ENCODE measurements around the gene RET.

Gene RET

GRCh38 chr10:43123361-43124093 is 46.7 kb downstream of the RET start:
- DNase-seq = no peak

DNA sequence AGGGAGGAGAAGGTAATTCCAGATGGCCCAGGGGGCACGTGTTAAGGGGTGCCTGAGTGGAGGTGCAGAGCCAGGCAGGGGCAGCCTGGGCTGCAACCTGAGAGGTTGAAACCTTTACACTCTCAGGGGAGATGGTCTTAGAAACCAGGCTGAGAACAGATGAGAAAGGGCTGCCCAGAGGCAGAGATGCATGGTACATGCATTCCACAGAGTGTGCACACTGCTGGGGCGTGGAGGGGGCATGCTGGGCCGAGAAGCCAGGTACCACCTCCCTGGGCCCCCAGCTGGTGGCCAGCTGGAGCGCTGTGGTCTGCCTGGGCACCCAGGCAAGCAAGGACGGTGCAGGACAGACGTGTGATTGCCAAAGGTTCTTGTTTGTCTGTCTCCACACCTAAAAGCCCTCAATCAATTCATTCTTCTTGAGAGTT is 47.2 kb downstream of the RET start:
- no peak for DNase-seq

- no peak for DNase-seq
Observed at GRCh38 chr10:43124574-43125273, 47.9 kb downstream of the RET start.

GRCh38 chr10:43125274-43125845 is 48.5 kb downstream of the RET start:
- DNase-seq = no peak

- DNase-seq = no peak
Observed at GRCh38 chr10:43125881-43126731, 49.2 kb downstream of the RET start.

DNA sequence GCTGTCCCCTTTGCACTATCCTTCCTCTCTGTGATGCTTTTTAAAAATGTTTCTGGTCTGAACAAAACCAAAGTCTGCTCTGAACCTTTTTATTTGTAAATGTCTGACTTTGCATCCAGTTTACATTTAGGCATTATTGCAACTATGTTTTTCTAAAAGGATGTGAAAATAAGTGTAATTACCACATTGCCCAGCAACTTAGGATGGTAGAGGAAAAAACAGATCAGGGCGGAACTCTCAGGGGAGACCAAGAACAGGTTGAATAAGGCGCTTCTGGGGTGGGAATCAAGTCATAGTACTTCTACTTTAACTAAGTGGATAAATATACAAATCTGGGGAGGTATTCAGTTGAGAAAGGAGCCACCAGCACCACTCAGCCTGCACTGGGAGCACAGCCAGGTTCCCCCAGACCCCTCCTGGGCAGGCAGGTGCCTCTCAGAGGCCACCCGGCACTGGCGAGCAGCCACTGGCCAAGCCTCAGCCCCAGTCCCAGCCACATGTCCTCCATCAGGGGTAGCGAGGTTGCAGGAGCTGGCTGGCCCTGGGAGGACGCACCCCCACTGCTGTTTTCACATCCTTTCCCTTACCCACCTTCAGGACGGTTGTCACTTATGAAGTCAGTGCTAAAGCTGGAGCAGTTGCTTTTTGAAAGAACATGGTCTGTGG is 50.0 kb downstream of the RET start:
- DNase-seq = no peak

DNA sequence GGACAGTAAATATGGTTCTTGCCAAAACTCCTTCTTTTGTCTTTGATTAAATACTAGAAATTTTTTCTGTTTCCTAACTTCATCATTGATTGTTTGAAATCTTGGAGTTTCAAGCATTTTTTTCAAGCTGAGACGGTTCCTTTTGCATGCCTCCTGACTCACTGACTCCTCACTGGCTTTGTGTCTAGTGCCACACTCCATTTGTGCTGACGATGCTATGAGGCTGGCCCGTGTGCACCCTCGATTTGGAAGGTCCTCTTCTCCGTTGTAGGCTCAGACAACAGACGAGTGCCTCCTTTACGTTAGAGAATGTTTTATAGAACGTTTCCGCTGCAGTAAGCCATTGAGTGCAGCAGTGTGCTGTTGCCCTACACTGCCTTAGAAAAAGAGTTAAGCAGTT is 50.6 kb downstream of the RET start:
- DNase-seq = no peak

DNA sequence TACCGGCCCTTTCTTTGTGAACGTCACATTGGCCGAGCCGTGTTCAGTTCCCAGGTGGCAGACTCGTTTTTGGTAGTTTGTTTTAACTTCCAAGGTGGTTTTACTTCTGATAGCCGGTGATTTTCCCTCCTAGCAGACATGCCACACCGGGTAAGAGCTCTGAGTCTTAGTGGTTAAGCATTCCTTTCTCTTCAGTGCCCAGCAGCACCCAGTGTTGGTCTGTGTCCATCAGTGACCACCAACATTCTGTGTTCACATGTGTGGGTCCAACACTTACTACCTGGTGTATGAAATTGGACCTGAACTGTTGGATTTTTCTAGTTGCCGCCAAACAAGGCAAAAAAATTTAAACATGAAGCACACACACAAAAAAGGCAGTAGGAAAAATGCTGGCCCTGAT is 51.5 kb downstream of the RET start:
- DNase-seq = no peak

DNA sequence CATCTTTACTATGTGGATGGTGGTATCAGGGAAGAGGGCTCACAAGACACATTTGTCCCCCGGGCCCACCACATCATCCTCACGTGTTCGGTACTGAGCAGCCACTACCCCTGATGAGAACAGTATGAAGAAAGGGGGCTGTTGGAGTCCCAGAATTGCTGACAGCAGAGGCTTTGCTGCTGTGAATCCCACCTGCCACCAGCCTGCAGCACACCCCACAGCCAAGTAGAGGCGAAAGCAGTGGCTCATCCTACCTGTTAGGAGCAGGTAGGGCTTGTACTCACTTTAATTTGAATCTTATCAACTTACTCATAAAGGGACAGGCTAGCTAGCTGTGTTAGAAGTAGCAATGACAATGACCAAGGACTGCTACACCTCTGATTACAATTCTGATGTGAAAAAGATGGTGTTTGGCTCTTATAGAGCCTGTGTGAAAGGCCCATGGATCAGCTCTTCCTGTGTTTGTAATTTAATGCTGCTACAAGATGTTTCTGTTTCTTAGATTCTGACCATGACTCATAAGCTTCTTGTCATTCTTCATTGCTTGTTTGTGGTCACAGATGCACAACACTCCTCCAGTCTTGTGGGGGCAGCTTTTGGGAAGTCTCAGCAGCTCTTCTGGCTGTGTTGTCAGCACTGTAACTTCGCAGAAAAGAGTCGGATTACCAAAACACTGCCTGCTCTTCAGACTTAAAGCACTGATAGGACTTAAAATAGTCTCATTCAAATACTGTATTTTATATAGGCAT is 52.3 kb downstream of the RET start:
- no peak for DNase-seq

- DNase-seq = no peak
Observed at GRCh38 chr10:43130770-43131171, 53.9 kb downstream of the RET start.

GRCh38 chr10:43131256-43131655 is 54.4 kb downstream of the RET start:
- DNase-seq = no peak

- no peak for DNase-seq
Observed at GRCh38 chr10:43131906-43132305, 55.0 kb downstream of the RET start.

GRCh38 chr10:43132867-43133787 is 56.3 kb downstream of the RET start:
- DNase-seq = no peak

GRCh38 chr10:43134126-43134905 is 57.4 kb downstream of the RET start:
- DNase-seq = no peak

GRCh38 chr10:43135064-43135463 is 58.2 kb downstream of the RET start:
- DNase-seq = no peak

GRCh38 chr10:43135656-43136055 is 58.8 kb downstream of the RET start:
- DNase-seq = no peak

DNA sequence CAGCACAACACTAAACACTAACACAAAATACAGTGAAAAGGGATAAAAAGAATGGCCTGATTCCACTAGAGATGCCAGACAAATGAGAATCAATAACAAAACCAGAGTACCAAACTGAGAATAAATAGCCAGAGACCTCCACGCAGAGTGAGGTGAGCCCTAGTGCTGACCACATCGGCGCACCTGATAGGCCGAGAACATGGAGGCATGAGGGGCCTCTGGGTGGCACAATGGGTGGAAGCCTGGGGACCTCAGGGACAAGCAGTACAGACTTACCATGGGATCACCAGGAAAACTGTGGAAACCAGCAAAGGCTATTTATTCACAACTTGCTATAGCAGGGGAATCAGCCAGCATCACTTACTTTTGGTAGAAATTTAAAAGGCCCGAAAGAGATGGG is 59.6 kb downstream of the RET start:
- no peak for DNase-seq

DNA sequence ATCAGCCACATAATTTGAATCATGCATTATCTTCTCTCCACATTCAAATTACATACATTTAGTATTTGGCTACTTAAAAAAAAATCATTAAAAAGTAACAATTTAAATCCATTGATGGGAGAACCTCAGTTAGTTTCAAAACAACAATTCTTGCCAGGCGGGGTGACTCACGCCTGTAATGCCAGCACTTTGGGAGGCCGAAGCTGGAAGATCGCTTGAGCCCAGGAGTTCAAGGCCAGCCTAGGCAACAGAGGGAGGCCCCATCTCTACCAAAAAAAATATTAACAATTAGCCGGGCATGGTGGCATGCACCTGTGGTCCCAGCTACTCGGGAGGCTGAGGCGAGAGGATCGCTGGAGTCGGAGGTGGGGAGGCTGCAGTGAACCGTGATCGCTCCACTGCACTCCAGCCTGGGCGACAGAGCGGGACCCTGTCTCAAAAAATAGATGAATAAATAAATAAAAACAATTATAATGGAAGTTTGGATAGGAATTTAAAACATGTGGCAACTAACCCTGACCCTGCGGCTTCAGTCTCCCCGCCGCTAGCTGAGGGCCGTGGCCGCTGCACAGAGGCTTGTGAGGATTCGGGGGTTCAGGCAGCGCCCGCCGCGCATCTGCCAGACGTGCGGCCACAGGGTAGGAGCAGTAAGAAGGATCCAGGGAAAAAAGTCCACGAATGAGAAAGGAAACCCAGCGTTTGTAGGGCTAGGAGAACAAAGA is 60.3 kb downstream of the RET start:
- DNase-seq = no peak

DNA sequence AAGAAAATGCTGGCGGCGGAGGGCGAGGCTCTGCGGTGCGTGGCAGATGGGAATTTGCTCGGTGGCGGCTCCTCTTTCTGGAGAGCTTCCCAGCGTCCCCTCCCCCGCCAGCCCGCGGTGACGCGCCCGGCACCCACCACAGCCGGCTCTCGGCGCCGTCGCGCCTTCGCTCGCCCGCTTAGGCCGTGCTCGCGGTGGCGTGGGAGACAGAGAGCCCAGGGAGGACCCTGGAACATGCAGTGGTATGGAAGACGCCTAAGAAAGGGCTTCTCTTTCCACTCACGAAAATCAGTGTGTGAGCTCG is 60.8 kb downstream of the RET start:
- DNase-seq = no peak

Data from cerebellar nuclear complex (tissue), 1 donor.